HG03469 (cell line): ENCODE measurements around the gene FGB.
"Not testable (repeated sequence)": the region's sequence is repeated elsewhere in the genome, so short reads cannot be mapped to it uniquely, and the experiment has no call there.

Source experiments
- ATAC-seq: cut with Tn5 transposase; IDR thresholded peaks from one replicate; pipeline ENCODE4 v1.9.1; 2021; ENCODE audit warnings: mild to moderate bottlenecking, moderate library complexity, moderate number of reproducible peaks; ENCODE audit not compliant: unreplicated experiment

The FGB gene

DNA sequence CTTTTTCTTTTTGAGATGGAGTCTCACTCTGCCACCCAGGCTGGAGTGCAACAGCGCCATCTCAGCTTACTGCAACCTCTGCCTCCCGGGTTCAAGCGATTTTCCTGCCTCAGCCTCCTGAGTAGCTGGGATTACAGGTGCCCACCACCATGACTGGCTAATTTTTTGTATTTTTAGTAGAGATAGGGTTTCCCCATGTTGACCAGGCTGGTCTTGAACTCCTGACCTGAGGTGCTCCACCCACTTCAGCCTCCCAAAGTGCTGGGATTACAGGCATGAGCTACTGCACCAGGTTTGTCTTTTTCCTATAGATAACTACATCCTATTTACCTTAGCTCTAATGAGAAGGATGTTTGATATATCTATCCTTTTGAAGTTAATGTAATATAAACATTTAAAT is 31.5 kb downstream of the FGB start:
- not testable (repeated sequence) for ATAC-seq

DNA sequence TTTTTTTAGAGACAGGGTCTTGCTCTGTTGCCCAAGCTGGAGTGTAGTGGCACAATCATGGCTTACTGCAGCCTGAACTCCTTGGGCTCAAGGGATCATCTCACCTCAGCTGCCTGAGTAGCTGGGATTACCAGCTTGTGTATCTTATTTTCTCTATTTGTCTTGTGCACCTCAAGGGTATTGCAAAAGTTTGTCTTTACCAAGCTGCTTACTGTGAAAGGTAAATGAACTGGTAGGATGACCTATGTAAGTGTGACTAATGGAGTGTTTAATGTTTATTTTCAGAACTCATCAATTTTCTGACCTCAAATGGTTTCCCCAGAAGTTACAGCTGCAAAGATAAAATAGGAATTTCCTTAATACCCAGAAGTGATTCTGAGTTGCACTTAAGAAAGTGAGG is 33.0 kb downstream of the FGB start:
- no peak for ATAC-seq

DNA sequence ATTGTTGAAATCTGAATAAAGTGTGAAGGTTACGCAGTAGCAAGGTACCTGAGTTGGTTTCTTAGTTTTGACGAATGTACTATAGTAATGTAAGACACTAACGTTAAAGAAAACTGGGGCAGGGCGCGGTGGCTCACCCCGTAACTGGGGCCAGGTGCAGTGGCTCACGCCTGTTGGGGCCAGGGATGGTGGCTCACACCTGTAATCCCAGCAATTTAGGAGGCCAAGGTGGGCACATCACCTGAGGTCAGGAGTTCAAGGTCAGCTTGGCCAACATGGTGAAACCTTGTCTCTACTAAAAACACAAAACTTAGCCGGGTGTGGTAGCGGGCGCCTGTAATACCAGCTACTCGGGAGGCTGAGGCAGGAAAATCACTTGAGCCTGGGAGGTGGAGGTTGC is 34.5 kb downstream of the FGB start:
- not testable (repeated sequence) for ATAC-seq

DNA sequence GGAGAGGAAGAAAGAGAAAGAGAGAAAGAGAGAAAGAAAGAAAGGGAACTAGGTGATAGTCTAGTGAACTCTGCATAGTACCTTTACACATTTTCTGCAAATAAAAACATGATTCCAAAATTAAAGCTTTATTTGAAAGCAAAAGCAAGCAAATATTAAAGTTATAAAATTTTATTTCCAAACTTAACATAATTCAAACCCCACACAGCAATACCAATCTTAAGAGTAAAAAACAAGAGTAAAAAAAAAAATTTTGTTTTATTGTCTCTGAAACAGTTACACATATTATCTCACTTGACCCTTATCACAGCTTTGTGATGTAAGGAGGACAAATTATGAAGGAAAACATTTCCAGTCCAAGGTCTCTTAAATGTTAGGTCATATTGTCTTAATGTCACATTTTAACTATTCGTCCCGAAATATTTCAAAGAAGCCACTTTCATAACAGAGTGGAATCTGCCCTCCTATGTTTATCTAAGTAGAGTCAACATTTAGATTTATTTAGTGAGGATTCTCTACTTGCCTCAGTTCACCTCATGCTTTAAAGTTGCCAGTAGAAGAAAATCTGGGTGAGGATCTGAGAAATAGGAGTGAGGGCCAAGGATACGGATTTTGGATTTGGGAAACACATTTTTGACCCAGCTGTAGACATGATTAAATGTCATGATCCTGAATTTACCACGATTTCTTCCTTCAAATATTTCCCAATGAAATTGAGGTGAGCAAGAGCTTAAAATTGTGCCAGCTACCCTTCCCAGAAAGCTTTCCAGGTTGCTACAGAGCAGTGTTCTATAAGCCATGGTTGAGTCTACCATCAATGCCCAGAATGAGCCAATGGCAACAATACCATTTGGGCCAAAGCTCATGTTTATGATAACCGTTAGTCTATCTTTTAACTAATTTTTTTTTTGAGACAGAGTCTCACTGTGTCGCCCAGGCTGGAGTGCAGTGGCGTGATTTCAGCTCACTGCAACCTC is 35.3 kb downstream of the FGB start:
- ATAC-seq, result no peak

DNA sequence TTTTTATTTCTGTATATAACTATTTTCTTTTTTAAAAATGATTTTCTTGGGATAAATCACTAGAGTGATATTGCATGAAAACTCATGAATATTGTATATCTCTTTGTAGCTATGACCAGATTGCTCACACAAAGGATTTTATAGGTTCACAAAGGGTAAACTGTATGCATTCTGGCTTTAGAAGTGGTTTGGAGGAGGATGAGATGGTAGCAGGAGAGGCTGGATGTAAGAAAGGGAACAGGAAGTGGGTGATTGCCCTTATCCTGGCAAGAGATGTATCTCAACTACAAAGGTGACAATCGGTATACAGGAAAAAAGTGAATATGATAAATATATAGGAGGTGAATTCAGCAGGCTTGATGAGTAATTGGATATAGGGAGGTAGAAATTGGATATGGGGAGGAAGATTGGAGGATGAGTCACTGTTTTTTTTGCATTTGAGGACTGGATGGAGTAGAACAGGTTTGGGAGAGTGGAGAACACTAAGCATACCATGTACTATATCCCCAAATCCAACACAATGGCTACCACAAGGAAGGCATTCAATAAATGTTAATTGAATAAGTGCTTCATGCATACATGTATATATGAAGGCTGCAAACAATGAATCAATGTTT is 39.7 kb downstream of the FGB start:
- ATAC-seq, result no peak

DNA sequence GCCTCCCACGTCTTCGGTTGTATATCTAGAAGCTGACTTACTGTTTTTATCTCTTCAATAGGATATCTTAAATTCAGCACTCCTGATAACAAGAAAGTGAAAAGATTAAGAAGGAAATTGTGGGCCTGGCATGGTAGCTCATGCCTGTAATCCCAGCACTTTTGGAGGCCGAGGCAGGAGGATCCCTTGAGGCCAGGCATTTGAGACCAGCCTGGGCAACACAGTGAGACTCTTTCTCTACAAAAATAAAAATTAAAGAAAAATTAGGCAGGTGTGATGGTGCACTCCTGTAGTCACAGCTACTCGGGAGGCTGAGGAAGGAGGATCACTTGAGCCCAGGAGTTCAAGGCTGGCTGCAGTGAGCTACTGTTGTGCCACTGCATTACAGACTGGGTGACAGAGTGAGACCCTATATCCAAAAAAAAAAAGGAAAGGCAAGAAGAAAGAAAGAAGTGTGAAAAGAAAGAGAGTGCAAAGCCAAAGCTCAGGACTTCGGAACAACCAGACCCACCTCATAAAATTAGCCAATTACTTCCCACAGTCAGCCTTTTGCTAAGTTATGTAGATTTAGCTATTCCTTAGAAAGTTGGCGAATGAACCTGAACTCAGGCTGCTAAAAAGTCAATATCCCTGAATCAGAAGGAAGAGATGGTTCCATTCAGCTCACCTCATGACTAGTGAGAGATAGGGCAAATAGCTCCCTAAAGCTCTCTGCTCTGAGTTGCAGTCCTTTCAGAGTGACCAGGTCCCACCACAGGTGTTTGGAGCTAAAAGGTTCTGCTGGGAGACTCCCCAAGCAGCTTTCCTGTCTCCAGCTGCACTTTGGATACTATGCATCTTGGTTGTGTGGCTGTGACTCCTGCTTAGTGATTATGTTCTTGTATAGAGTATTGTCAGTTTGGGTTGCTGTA is 40.5 kb downstream of the FGB start:
- ATAC-seq, result no peak

DNA sequence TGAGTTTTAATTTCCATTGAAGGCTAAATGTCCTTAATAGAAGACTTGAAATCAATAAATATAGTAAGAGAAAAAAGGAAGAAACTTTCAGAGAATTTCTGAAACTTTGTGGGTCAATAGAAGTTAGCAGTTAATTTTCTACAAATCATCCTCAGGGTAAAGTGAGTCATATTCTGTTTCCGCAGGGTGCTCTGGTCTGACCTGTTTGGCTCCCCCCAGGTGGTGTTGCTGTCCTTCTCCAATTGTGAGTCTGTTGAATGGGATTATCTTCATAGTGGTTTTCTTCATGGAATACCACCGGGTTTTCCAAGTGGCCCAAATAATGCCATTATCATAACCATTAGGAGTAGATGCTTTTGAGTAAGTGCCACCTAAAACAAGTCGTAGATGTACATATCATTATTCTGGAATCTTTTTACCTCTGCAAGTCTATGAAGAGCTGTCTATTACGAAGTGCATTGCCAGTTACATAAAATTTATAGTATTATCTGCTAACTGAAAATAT is 41.9 kb downstream of the FGB start:
- no peak for ATAC-seq

DNA sequence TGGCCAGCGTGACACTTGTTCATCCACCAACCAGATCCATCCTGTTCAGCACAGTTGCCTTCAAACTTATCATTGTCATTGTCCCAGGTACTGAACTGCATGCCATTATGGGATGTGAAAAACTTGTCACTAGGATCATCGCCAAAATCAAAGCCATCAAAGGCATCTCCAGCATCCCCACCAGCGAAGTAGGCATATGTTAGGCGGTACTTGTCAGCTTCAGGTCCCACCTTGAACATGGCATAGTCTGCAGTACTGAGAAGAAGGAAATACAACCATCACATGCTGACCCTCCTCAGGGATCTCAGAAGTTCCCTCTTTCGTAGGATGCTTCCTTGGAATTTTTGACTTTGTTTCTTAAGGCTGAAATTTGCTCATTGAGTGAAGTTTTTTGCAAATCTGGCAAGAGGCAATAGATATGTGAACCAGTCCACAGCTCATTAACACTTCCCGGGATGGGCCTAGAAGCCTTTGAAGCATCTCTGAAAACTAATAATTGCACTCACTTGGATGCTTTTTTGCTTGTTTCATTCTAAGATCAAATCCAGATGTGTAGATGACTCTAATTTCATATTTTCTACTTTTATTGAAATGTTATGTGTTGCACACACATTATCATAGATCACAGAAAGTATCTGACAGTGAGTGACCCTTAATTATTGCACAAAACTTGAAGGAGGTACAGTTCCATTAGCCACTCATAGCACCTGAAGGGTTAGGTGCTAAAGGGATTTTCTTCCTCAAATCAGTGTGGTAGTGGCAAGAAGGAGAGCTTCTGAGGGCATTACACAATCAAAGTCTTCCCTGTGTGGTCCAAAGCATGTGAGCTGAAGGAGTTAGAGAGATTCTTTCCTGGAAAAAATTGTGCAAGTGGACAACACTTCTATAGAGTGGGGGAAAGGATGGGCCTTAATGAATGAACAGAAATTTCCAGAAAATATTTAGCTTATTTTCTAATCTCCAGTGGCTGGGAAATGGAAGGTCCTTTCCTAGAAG is 44.2 kb downstream of the FGB start:
- ATAC-seq, result no peak

DNA sequence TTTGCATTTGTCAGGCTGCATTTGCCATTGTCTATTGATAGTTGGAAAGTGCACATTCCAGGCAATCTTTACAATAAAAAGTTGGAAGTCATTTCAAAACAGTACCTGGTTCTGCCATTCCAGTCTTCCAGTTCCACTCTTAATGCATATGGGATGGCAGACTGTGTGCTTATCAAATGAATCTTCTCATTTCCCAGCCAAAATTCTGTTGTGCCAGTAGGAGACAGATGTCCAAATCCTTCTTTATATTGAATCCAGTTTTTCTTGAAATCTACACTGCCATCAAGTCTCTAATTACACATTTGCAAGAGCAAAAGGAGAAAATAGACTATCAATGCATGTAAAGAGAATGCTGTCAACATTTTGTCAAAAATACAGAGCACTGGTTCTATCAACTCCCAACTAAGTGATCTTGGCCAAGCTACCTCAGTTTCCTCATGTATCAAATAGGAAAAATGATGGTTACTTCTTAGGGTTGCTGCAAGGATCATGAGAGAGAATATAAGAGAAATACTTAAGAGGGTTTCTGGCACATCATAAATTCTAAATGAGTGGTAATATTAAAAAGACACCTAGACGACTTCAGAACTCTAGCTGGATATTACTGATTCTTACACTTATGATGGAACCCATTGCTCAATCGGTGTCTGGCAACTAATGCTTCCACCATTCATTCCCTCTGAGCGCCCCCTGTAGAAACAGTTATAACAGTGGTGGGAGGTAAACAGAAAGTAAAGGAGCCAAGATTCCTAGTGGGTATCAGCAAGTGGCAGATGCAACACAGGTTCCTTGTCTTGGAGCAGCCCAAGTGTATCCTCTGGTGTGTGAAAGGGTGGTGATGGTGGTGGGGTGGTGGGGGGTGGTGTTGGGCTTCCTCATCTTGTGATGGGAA is 45.8 kb downstream of the FGB start:
- no peak for ATAC-seq

DNA sequence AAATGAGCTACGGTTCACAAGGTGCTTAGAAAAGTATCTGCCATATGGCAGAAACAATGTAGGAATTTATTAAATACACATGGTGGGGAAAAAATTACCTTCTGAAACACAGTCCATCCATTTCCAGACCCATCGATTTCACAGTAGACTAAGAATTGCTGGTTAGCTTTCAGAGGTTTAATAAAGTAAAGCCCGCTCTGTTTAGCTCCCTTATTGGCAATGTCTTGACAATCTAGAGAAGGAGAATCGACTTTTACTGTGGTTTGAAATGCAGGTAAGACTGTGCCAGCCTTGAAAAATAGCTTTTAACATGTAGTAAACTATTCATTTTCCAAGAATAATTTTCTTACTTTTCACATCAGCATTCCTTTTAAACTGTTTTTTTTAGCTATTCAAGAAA is 46.7 kb downstream of the FGB start:
- ATAC-seq, result no peak

DNA sequence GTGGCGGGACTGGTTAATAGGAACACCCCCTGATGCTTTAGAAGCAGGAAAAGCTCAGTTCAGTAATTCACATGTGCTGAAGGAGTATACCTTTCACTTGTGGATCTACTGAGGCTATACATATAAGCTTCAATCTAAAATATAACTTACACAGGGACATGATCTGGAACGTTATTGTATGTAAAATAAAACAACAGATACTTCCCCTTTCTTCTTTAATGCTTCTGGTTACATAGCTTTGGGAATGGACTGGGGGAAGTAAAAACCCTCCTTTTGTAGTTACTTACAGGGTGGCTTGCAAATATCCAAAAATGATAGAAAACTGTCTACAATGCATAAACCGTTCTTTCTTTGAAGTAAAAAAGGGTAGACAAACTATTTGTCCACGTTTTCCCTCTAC is 47.8 kb downstream of the FGB start:
- no peak for ATAC-seq

DNA sequence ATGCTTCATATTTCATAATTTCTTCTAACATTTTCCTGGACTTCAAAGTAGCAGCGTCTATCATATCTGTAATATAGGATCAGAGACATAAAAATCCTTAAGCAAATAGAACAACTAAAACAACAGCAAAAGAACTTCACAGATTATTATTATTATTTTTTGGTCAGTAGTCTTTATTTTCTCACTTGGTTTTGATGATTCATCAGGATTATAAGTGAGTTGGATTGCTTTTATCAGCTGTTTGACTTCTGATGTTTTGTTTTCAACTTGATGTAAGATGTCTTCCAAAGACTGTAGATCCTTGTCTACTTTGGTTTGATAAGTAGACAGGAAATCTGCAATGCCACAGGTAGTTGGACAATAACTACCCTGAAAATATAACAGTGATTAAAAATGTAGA is 49.0 kb downstream of the FGB start:
- ATAC-seq, result no peak

DNA sequence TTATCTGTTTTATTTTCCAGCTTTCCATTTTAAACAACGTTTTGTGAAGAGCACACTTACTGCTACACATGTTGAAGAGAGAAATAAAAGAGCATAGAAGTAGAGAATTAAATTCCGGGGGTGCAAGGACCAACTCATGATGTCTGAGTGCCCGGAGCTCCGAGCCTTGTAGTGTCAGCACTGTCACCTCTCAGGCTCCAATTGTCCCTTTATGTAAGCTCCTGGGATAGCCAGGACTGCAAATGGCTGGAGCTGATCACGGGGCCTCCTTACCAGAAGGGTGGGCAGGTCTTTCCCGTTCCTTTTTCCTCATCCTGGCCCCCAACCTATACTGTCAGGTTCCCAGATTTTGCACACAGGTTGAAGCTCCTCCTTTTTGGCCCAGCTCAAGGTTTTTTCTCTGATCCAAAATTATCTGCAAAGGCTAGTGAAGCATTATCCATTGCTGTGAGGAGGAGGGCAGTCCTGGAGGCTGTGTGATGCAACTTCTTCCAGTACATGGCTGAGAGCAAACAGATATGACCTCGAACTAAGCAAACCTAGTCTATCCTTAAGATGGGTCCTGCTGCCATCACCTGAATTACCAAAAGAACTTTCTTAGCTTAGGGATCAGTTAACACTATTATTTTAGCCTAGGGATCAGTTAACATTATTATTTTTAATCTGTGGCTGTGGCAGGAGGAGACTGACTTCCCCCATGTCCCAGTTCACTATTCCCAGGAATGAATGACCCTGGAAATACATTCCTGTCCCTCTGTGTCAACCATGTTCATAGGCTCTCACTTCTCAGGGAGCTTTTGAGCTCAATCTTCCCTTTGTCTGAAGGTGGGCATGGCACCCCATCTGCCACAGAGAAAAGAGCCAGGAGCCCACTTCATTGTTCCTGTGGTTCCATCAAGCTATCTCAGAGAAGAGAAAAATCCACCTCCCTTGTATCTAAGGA is 49.9 kb downstream of the FGB start, which contains the start of gene FGG:
FGG (minus strand) TSS at position 185 of the 943 bp plus-strand sequence; CDS start at position 138, 47 bp downstream.
- no peak for ATAC-seq

DNA sequence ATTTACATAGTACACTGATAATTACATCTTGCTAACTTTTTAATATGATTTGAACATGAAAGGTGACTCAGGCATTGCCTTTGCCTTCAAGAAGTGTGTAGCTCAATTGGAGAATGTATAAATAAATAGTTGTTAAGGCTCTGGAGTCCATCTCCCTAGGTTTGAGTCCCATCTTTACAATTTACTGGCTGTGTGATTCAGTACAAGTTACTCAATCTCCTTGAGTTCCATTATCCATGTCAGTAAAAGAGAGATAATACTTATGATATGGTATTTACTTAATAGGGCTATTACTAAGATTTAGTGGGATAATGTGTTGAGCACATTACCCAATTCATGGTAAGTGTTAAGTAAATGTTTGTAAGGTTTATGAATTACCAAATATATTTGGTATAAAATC is 51.5 kb downstream of the FGB start:
- no peak for ATAC-seq

DNA sequence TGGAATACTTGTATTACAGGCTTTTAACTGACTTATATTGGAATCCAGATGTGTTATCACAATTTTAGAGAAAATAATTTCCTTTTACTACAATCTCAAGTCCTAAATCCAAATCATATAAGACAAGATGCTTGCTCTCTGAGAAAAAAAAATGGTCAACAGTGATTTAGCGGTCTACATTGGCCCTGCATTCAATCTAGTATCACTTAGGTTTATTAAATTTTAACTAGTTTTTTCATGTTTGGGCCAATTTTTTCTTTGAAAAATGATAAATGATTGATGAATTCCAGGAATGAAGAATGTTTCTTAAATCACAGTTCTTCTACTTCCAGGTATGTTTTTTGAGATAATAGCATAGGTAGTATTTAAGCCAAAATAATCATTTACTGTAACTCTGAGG is 52.4 kb downstream of the FGB start:
- no peak for ATAC-seq

DNA sequence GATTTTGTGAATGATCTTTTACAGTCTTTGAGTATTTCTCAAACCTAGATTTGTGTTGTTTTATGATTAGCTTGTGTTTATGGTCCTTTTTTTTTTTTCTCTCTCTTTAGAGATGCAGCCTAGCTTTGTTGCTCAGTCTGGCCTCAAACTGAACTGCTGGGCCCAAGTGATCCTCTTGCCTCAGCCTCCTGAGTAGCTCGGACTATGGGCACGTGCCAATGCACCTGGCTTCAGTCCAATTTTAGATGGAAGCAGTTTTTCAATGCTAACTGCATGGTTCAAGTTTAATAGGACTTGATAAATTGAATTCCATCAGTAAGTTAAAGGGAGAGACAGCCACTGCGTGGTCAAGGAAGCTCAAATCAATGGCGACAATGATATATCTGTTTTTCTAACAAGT is 53.5 kb downstream of the FGB start:
- ATAC-seq, result no peak

DNA sequence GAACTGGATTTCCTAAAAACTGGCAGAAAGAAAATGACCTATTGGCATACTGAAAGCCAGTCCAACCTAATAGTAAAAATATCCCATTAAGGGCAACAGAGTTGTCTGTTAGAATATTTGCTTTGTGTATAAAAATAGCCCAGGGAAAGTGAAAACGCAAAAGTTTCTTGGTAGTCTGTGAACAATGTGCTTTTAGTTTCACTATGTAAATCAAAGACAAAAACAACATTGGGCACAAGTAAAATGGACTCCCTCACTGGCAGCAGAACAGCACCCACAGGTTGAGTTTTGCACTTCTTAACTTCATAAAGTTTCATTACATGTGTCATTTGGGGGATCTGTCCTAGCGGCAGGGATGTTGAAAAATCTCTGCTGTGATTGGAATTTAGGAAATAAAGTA is 53.9 kb downstream of the FGB start:
- ATAC-seq, result peak; percentile 89
